Fibroblast of pulmonary artery (primary cell): ENCODE measurements around the gene LAMB4.

Experiments
- DNase-seq: peaks from one replicate; pipeline ENCODE4 v3.0.0-alpha.2; 2010; ENCODE audit warnings: low read depth
- H3K4me3 ChIP-seq: replicated peaks from 2 replicates; pipeline ENCODE4 v1.5.1; 2011; ENCODE audit warnings: low read depth, mild to moderate bottlenecking, control low read depth, low read length, moderate library complexity
- TF ChIP-seq, protein P1 (sequence below): IDR thresholded peaks from 2 replicates; pipeline ENCODE4 v1.5.1; 2011; ENCODE audit warnings: mild to moderate bottlenecking, control low read depth, low read length, inconsistent platforms; ENCODE audit errors: missing control alignments

The LAMB4 gene

DNA sequence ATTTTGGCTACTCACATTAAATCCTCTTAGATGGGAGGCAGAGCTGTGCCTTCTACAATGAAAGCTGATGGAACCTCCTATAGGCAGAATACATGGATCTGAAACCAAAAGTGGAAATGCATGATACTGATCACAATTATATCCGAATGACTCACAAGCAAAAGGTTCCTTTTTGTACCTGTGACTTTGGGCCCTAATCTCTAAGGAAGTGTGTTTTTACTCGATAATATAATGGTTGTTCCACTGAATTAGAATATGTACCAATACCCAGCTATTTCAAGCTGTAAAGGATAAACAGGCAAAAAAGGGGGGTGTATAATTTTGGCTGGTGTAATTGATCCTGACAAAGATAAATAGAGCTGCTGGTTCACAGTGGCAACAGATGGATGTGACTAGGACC lies 109.6 kb downstream of the LAMB4 start:
- no peak overlapping the region for H3K4me3 ChIP-seq
- TF ChIP-seq, protein P1, sequence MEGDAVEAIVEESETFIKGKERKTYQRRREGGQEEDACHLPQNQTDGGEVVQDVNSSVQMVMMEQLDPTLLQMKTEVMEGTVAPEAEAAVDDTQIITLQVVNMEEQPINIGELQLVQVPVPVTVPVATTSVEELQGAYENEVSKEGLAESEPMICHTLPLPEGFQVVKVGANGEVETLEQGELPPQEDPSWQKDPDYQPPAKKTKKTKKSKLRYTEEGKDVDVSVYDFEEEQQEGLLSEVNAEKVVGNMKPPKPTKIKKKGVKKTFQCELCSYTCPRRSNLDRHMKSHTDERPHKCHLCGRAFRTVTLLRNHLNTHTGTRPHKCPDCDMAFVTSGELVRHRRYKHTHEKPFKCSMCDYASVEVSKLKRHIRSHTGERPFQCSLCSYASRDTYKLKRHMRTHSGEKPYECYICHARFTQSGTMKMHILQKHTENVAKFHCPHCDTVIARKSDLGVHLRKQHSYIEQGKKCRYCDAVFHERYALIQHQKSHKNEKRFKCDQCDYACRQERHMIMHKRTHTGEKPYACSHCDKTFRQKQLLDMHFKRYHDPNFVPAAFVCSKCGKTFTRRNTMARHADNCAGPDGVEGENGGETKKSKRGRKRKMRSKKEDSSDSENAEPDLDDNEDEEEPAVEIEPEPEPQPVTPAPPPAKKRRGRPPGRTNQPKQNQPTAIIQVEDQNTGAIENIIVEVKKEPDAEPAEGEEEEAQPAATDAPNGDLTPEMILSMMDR, result no peak
- DNase-seq, result no peak

DNA sequence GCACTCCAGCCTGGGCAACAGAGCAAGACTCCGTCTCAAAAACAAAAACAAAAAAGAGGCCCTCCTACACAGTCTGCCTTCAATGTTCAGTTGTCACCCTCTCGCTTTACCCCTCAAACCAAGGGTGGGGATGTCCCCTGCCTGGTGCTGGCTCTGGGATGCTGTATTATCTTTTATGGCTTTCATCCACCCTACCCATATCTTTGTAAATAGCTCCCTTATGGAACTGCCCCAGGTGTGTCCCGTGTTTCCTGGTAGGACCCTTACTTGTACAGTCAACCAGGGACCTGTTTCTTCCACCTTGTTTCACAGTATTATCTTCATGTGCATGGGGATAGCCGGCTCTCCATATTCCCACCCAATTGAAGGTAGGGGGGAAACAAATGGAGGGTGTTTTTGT lies 111.5 kb downstream of the LAMB4 start:
- DNase-seq, result no peak
- H3K4me3 ChIP-seq, result no peak overlapping the region
- TF ChIP-seq, protein P1, result no peak

DNA sequence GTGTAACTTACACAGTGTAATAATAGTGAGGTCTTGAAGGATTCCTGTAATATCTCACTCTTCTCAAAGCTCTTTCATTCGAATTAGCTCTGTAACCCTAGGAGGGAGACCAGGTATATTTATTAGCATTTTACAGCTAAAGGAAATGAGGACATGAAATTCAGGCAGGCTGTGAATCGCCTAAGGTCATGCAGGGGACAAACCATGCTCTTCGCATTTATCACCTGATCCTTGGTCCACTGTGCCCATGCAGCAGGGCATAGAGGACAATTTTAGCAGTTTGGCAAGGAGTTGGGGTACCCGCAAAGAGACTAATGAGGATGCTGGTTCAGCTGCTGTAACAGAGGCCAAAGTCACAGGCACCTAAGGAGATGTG lies 112.4 kb downstream of the LAMB4 start:
- DNase-seq, result no peak
- H3K4me3 ChIP-seq, result no peak overlapping the region
- TF ChIP-seq, protein P1, result no peak

DNA sequence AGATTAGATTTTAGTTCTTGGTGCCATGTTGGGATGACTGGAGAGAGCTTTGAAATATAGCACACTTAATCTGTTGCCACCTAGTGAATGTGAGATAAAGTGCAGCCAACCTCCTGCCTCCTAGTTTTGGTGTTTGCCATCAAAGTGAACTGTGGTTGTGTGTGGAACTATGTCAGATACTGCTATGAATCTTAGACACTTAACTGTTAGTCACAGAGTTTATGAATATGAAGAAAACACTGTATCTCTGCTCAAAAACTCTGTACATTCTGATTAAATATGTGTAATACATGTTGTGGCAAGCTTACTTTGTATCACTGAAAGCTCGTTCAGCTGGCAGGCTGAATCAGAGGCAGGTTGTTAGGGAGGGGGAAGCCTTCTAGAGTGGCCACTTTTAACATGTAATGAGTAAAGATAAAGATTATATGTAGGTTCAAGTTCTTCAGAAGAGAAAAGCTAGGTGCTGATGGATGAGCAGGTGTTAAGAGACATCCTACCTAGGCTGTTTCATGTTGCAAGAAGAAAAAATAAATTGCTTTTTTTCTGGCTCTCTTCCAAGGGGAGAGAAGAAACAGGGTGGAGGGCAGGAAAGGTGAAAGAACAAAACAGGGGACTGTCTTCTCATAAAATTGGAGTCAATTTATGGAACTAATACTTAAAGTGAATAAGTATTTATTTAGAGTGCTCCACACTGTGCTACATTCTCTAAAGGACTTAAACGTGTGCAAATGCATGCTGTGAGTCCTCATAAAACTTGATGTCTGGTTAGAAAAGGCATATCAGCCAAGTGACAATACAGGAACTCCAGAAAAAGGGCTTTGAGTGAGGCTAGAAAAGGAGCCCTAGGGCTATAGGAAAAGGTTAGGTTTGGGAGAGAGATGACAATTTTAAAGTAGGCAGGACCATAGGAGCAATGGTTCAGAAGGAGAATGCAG lies 113.1 kb downstream of the LAMB4 start:
- no peak overlapping the region for H3K4me3 ChIP-seq
- TF ChIP-seq, protein P1, result peak; percentile 59
- DNase-seq, result peak; percentile 62

DNA sequence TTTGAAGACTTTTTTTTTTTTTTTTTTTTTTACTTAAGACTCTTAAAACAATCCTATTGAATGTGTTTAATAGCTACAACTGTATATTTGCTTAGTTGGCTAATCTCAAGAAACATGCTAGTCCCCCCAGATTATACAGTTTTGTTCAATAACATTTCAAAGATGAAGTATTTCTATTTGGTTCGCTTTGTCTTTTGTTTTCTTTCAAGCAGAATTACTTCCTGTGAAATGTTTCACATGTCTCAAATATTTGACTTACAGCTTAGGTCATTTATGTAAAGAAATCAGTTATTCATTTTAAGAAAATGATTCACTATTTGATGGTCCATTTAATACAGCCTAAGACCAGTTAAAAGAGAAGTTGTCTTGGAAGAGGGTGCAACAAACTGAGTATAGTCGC lies 114.4 kb downstream of the LAMB4 start:
- no peak overlapping the region for H3K4me3 ChIP-seq
- TF ChIP-seq, protein P1, result no peak
- no peak for DNase-seq

DNA sequence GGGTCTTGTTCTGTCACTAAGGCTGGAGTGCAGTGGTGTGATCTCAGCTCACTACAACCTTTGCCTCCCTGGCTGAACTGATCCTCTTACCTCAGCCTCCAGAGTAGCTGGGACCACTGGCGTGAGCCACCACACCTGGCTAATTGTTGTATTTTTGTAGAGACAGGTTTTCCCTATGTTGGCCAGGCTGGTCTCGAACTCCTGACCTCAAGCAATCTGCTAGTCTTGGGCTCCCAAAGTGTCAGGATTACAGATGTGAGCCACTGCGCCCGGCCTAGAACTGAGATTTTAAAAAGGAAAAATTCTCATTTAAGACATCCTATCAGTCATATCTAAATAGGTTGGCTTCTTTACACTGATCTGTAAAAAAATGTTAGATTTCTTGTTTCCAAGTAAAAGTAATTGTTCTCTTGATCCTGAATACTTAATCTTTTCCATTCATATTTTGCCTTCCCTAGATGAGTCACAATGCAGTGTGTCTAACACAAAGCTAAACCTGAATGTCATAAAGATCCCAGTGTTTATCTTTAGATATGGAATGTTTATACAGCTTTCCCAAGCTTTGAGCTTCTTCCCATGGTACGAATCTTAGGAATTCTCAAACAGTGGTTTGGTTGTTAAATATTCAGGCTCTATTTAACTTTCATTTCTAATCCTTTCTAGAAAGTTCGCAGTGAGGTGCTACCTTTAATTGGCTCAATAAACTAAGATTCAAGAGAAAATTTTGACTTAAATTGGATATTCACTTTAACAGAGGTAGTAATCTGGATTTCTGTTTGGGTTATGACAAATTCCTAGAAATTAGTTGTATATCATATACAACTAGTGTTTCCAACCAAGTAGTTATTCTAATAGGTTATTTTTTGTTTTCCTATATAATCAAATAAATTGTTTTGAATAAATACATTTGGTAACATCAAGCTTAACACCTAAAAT lies 115.1 kb downstream of the LAMB4 start:
- DNase-seq, result peak; percentile 76
- no peak overlapping the region for H3K4me3 ChIP-seq
- TF ChIP-seq, protein P1, result no peak
